Measurements from ENCODE around the gene PTPRN. TPM values are rescaled to one million over a fixed set of nuclear protein-coding genes. Genes with fewer than 3 reads are reported as not detected.

The PTPRN gene
- total RNA-seq, 2 experiments from 2014 or later = not detected

DNA sequence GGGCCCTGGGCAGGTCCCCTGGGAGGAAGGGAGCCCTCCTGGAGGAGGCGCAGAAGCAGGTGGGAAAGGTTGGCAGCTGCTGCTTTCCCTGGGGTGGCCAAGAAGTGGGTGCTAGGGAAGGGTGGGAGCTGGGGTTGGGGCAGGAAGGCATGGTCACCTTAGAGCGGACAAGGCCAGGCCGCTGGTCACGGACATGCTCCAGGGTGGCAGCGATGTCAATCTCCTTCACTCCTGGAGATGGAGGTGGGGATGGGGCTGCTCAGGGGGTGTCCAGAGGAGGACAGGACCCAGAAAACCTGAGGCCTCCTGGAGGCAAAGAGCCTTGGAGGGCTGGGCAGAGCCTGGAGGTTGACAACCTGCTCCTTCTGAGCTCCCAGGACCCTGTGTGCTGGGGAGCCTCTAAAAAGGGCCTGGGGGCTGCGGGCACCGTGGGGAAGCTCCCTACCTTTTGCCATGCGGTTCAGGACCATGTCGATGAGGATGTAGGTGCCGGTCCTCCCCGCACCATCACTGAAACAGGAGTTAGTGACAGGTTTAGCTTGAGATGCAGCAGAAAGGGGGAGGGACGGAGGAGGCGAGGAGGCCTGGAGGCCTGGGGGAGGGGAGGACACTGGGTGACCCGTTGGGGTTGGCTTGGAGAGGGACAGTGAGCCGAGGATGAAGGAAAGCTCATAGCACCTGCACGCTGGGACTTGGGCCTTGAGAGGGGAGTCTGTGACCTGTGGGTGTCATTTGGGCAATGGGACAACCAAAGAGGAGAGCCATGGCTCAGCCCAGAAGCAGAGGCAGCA is 18.6 kb downstream of the PTPRN start:
- TF ChIP-seq, protein P1, sequence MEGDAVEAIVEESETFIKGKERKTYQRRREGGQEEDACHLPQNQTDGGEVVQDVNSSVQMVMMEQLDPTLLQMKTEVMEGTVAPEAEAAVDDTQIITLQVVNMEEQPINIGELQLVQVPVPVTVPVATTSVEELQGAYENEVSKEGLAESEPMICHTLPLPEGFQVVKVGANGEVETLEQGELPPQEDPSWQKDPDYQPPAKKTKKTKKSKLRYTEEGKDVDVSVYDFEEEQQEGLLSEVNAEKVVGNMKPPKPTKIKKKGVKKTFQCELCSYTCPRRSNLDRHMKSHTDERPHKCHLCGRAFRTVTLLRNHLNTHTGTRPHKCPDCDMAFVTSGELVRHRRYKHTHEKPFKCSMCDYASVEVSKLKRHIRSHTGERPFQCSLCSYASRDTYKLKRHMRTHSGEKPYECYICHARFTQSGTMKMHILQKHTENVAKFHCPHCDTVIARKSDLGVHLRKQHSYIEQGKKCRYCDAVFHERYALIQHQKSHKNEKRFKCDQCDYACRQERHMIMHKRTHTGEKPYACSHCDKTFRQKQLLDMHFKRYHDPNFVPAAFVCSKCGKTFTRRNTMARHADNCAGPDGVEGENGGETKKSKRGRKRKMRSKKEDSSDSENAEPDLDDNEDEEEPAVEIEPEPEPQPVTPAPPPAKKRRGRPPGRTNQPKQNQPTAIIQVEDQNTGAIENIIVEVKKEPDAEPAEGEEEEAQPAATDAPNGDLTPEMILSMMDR (IDR thresholded peaks at IDR 0.05) = no peak
- H3K4me1 ChIP-seq (ENCODE audit: insufficient read depth, low read length) = peaks cover 16% of the 10 kb centered on the region
- no peak overlapping the region for H3K4me3 Mint-ChIP-seq
- H3K36me3 ChIP-seq (ENCODE audit: insufficient read depth, low read length) = peaks cover 5% of the 10 kb centered on the region
- H3K9me3 Mint-ChIP-seq = no peaks in the 10 kb centered on the region
- no peaks in the 10 kb centered on the region for H3K27me3 Mint-ChIP-seq
- no peaks in the 10 kb centered on the region for H3K27me3 ChIP-seq (ENCODE audit: control insufficient read depth in 1 of 2, insufficient read depth in 2 of 2, low read length in 2 of 2)
- H3K27ac ChIP-seq (ENCODE audit: low read depth in 1 of 2, low read length in 2 of 2) = no peak overlapping the region
- peaks cover 11% of the 10 kb centered on the region for H3K36me3 Mint-ChIP-seq (ENCODE audit: low read depth)
- intact Hi-C loops (cut with DNase I, micrococcal nuclease) = loop anchor here in 1 of 2 experiments (5.0 to 10.0 kb wide), 2 partner anchors 63 to 254 kb away; partner anchors contain the start of genes ANKZF1, ATG9A, CHPF and TMEM198
- peaks cover 12% of the 10 kb centered on the region for H3K4me1 Mint-ChIP-seq (ENCODE audit: low read depth)
- H3K4me3 ChIP-seq (ENCODE audit: low read length) = no peak overlapping the region
- no peak overlapping the region for H3K27ac Mint-ChIP-seq
- ChIA-PET POLR2A (no interaction called here), CTCF (interaction anchor here (1.4 kb wide), 1 partner anchor 130 kb away, joined by 3 read pairs; the partner anchor contains the start of gene NHEJ1)
- no peak for ATAC-seq (ENCODE audit: poor library complexity)
- no peaks in the 10 kb centered on the region for H3K9me3 ChIP-seq (ENCODE audit: control insufficient read depth in 1 of 2, insufficient read depth in 1 of 2, low read length in 2 of 2)
- DNase-seq = no peak

DNA sequence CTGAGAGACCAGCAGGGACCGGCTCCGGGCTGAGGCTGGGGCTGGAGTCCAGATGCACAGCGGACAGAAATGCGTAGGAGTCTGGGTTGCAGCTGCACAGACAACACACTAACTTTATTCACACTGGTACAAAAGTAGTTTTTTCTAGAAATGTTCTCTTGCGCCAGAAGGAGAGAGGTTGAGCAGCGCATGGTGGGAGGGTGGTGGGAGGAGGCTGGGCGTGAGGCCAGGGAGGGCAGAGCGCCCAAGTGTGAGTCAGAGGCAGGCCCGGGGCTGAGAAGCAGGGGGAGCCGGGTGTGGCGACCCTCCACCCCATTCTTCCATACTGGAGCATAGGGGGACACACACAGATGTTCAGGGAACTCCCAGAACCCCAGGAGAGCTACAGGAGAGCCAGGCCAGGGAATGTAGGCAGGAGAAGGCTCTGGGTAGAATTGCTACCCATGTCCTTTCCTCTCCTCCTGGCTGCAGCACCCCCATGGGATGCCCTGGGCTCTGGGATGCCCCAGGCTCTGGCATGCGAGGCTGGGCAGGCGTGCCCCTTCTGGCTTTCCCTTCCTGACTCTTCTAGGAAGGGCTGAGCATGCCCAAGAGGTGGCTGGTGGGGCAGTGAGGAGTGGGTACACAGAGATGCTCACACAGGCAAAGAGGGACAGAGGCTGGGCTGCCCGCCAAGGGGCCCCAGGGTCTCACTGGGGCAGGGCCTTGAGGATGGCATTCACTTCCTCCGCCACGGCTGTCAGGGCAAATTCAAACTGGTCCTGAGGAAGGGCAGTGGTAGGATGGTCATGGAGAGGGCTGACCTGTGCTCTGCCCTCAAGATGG is 19.5 kb downstream of the PTPRN start:
- intact Hi-C loops (cut with DNase I, micrococcal nuclease) = loop anchor here in 1 of 2 experiments (5.0 to 10.0 kb wide), 2 partner anchors 62 to 255 kb away; partner anchors contain the start of genes ANKZF1, ATG9A, CHPF and TMEM198
- no peaks in the 10 kb centered on the region for H3K27me3 ChIP-seq (ENCODE audit: control insufficient read depth in 1 of 2, insufficient read depth in 2 of 2, low read length in 2 of 2)
- POLR2A ChIA-PET = no interaction called here
- H3K27ac Mint-ChIP-seq = no peak overlapping the region
- H3K4me3 Mint-ChIP-seq = no peak overlapping the region
- no peak overlapping the region for H3K27ac ChIP-seq (ENCODE audit: low read depth in 1 of 2, low read length in 2 of 2)
- H3K4me3 ChIP-seq (ENCODE audit: low read length) = no peak overlapping the region
- H3K9me3 ChIP-seq (ENCODE audit: control insufficient read depth in 1 of 2, insufficient read depth in 1 of 2, low read length in 2 of 2) = no peaks in the 10 kb centered on the region
- no peak for DNase-seq
- TF ChIP-seq, protein P1 (IDR thresholded peaks at IDR 0.05) = no peak
- peaks cover 13% of the 10 kb centered on the region for H3K36me3 ChIP-seq (ENCODE audit: insufficient read depth, low read length)
- no peak for ATAC-seq (ENCODE audit: poor library complexity)
- peaks cover 9% of the 10 kb centered on the region for H3K4me1 ChIP-seq (ENCODE audit: insufficient read depth, low read length)
- peaks cover 15% of the 10 kb centered on the region for H3K36me3 Mint-ChIP-seq (ENCODE audit: low read depth)
- no peaks in the 10 kb centered on the region for H3K27me3 Mint-ChIP-seq
- H3K9me3 Mint-ChIP-seq = no peaks in the 10 kb centered on the region
- peaks cover 5% of the 10 kb centered on the region for H3K4me1 Mint-ChIP-seq (ENCODE audit: low read depth)
- CTCF ChIA-PET = interaction anchor here (1.4 kb wide), 1 partner anchor 129 kb away, joined by 3 read pairs; the partner anchor contains the start of gene NHEJ1

DNA sequence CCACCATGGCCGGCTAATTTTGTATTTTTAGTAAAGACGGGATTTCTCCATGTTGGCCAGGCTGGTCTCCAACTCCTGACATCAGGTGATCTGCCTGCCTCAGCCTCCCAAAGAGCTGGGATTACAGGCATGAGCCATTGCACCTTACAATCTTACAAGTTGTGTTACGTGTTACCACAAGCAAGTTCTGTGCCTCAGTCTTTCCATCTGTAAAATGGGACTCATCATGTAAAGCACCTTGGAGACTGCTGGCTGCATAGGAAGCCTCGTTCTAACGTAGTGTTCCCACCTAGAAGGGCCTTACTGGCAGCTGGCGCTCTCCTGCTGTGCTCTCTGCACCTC is 20.0 kb downstream of the PTPRN start:
- no peaks in the 10 kb centered on the region for H3K9me3 Mint-ChIP-seq
- Histone ChIP-seq H3K27me3 (ENCODE audit: control insufficient read depth in 1 of 2, insufficient read depth in 2 of 2, low read length in 2 of 2) (no peaks in the 10 kb centered on the region), H3K4me1 (ENCODE audit: insufficient read depth, low read length) (peaks cover 3% of the 10 kb centered on the region), H3K9me3 (ENCODE audit: control insufficient read depth in 1 of 2, insufficient read depth in 1 of 2, low read length in 2 of 2) (no peaks in the 10 kb centered on the region), H3K36me3 (ENCODE audit: insufficient read depth, low read length) (peaks cover 19% of the 10 kb centered on the region), H3K27ac (ENCODE audit: low read depth in 1 of 2, low read length in 2 of 2) (no peak overlapping the region), H3K4me3 (ENCODE audit: low read length) (no peak overlapping the region)
- TF ChIP-seq, protein P1 (IDR thresholded peaks at IDR 0.05) = no peak
- POLR2A ChIA-PET = no interaction called here
- no peak overlapping the region for H3K4me3 Mint-ChIP-seq
- CTCF ChIA-PET = no interaction called here
- peaks cover 20% of the 10 kb centered on the region for H3K36me3 Mint-ChIP-seq (ENCODE audit: low read depth)
- peaks cover 2% of the 10 kb centered on the region for H3K4me1 Mint-ChIP-seq (ENCODE audit: low read depth)
- DNase-seq (no peak), ATAC-seq (ENCODE audit: poor library complexity) (no peak)
- intact Hi-C loops (cut with DNase I, micrococcal nuclease) = no loop called here
- no peaks in the 10 kb centered on the region for H3K27me3 Mint-ChIP-seq
- H3K27ac Mint-ChIP-seq = no peak overlapping the region

Measured in CD4-positive, alpha-beta T cell (primary cell).